Measurements from ENCODE around the gene CCNDBP1.
"Not testable (repeated sequence)": the region's sequence is repeated elsewhere in the genome, so short reads cannot be mapped to it uniquely, and the experiment has no call there.

Gene CCNDBP1

GRCh38 chr15:43168192-43169107 is 16.8 kb upstream of the CCNDBP1 start:
- Histone ChIP-seq H3K4me2 (ENCODE audit: low read length) (no peak overlapping the region), H3K27ac (no peak overlapping the region), H2AFZ (no peak overlapping the region), H3K36me3 (ENCODE audit: control insufficient read depth, insufficient read depth, low read length) (no peaks in the 10 kb centered on the region), H3K79me2 (no peaks in the 10 kb centered on the region), H3K4me1 (no peaks in the 10 kb centered on the region), H3K9ac (no peak overlapping the region), H3K4me3 (ENCODE audit: low read depth, low read length) (no peak overlapping the region), H3K27me3 (ENCODE audit: control insufficient read depth, insufficient read depth, low read length) (no peaks in the 10 kb centered on the region), H3K9me3 (ENCODE audit: control insufficient read depth, low read length) (no peaks in the 10 kb centered on the region)
- TF ChIP-seq, protein P1, sequence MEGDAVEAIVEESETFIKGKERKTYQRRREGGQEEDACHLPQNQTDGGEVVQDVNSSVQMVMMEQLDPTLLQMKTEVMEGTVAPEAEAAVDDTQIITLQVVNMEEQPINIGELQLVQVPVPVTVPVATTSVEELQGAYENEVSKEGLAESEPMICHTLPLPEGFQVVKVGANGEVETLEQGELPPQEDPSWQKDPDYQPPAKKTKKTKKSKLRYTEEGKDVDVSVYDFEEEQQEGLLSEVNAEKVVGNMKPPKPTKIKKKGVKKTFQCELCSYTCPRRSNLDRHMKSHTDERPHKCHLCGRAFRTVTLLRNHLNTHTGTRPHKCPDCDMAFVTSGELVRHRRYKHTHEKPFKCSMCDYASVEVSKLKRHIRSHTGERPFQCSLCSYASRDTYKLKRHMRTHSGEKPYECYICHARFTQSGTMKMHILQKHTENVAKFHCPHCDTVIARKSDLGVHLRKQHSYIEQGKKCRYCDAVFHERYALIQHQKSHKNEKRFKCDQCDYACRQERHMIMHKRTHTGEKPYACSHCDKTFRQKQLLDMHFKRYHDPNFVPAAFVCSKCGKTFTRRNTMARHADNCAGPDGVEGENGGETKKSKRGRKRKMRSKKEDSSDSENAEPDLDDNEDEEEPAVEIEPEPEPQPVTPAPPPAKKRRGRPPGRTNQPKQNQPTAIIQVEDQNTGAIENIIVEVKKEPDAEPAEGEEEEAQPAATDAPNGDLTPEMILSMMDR (IDR thresholded peaks at IDR 0.05) = no peak

- Histone ChIP-seq H3K4me3 (ENCODE audit: low read depth, low read length) (no peak overlapping the region), H2AFZ (no peak overlapping the region), H3K9me3 (ENCODE audit: control insufficient read depth, low read length) (no peaks in the 10 kb centered on the region), H3K79me2 (no peaks in the 10 kb centered on the region), H3K4me1 (no peaks in the 10 kb centered on the region), H3K36me3 (ENCODE audit: control insufficient read depth, insufficient read depth, low read length) (no peaks in the 10 kb centered on the region), H3K4me2 (ENCODE audit: low read length) (no peak overlapping the region), H3K27ac (no peak overlapping the region), H3K27me3 (ENCODE audit: control insufficient read depth, insufficient read depth, low read length) (no peaks in the 10 kb centered on the region), H3K9ac (no peak overlapping the region)
- TF ChIP-seq, protein P1 (IDR thresholded peaks at IDR 0.05) = no peak
These were observed 15.3 kb upstream of the CCNDBP1 start for GRCh38 chr15:43169888-43170287.

DNA sequence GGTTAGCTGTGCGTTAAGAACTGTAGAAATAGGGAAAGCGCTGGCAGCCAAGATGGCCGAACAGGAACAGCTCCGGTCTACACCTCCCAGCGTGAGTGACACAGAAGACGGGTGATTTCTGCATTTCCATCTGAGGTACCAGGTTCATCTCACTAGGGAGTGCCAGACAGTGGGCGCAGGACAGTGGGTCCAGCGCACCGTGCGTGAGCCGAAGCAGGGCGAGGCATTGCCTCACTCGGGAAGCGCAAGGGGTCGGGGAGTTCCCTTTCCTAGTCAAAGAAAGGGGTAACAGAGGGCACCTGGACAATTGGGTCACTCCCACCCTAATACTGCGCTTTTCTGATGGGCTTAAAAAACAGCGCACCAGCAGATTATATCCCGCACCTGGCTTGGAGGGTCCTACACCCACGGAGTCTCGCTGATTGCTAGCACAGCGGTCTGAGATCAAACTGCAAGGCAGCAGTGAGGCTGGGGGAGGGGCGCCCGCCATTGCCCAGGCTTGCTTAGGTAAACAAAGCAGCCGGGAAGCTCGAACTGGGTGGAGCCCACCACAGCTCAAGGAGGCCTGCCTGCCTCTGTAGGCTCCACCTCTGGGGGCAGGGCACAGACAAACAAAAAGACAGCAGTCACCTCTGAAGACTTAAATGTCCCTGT is 9.4 kb upstream of the CCNDBP1 start:
- not testable (repeated sequence) for H3K9ac ChIP-seq; H3K4me2 ChIP-seq (ENCODE audit: low read length); H2AFZ ChIP-seq; H3K36me3 ChIP-seq (ENCODE audit: control insufficient read depth, insufficient read depth, low read length); H3K27ac ChIP-seq; H3K79me2 ChIP-seq; H3K27me3 ChIP-seq (ENCODE audit: control insufficient read depth, insufficient read depth, low read length); H3K4me3 ChIP-seq (ENCODE audit: low read depth, low read length); H3K4me1 ChIP-seq; H3K9me3 ChIP-seq (ENCODE audit: control insufficient read depth, low read length)

DNA sequence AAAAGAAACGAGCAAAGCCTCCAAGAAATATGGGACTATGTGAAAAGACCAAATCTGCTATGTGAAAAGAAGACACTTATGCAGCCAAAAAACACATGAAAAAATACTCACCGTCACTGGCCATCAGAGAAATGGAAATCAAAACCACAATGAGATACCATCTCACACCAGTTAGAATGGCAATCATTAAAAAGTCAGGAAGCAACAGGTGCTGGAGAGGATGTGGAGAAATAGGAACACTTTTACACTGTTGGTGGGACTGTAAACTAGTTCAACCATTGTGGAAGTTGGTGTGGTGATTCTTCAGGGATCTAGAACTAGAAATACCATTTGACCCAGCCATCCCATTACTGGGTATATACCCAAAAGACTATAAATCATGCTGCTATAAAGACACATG is 8.1 kb upstream of the CCNDBP1 start:
- not testable (repeated sequence) for H3K4me2 ChIP-seq (ENCODE audit: low read length); H3K36me3 ChIP-seq (ENCODE audit: control insufficient read depth, insufficient read depth, low read length); H3K4me1 ChIP-seq; H3K4me3 ChIP-seq (ENCODE audit: low read depth, low read length); H3K9ac ChIP-seq; H3K79me2 ChIP-seq; H2AFZ ChIP-seq; H3K27me3 ChIP-seq (ENCODE audit: control insufficient read depth, insufficient read depth, low read length); H3K9me3 ChIP-seq (ENCODE audit: control insufficient read depth, low read length); H3K27ac ChIP-seq

- Histone ChIP-seq H3K27ac (no peak overlapping the region), H3K9ac (no peak overlapping the region), H2AFZ (no peak overlapping the region), H3K36me3 (ENCODE audit: control insufficient read depth, insufficient read depth, low read length) (no peaks in the 10 kb centered on the region), H3K27me3 (ENCODE audit: control insufficient read depth, insufficient read depth, low read length) (no peaks in the 10 kb centered on the region), H3K9me3 (ENCODE audit: control insufficient read depth, low read length) (no peaks in the 10 kb centered on the region), H3K4me2 (ENCODE audit: low read length) (no peak overlapping the region), H3K4me1 (no peaks in the 10 kb centered on the region), H3K4me3 (ENCODE audit: low read depth, low read length) (no peak overlapping the region), H3K79me2 (no peaks in the 10 kb centered on the region)
- TF ChIP-seq, protein P1 (IDR thresholded peaks at IDR 0.05) = no peak
These were observed 1.9 kb upstream of the CCNDBP1 start for GRCh38 chr15:43183270-43183669.
